HG02623 (cell line): Measurements from ENCODE around the gene PSME3.
"Not testable (repeated sequence)": the region's sequence is repeated elsewhere in the genome, so short reads cannot be mapped to it uniquely, and the experiment has no call there.

Source experiments
- ATAC-seq: cut with Tn5 transposase; IDR thresholded peaks from one replicate; pipeline ENCODE4 v1.9.1; 2021; ENCODE audit warnings: moderate library complexity; ENCODE audit not compliant: unreplicated experiment

Gene PSME3

DNA sequence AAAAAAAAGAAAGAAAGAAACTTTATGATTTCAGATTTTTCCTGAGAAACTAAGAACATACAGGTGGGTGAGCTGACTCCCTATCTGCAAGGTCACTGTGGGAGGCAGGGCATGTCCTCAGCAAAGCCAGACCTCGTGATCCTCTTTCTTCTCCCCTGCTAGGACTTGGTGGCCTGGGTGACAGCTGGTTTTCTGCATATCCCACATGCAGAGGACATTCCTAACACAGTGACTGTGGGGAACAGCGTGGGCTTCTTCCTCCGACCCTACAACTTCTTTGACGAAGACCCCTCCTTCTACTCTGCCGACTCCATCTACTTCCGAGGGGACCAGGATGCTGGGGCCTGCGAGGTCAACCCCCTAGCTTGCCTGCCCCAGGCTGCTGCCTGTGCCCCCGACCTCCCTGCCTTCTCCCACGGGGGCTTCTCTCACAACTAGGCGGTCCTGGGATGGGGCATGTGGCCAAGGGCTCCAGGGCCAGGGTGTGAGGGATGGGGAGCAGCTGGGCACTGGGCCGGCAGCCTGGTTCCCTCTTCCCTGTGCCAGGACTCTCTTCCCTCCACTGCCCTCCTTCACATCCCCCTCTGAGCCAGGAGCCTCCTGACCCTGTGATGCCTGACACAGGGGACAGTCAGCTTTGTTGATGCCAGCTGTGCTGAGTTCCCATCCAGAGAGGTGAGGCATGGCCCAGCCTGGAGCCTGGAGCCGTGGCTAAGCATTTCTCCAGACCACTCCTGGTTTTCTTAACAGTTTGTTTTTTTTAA, 40.9 kb downstream of the PSME3 start:
- not testable (repeated sequence) for ATAC-seq

DNA sequence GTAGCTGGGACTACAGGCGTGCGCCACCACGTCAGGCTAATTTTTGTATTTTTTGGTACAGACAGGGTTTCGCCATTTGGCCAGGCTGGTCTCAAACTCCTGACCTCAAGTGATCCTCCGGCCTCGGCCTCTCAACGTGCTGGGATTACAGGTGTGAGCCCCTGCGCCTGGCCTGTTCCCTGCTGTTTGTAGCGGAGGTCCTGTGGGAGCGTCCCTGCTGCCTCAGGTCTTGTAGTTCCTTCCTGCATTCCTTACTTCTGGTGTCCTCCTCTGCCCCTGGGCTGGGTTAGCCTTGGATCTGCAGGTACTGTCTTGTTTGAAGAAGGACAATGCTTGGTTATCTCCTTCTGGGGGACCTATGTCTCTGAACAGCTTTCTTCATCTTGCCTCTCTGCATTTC, 43.8 kb downstream of the PSME3 start:
- no peak for ATAC-seq

DNA sequence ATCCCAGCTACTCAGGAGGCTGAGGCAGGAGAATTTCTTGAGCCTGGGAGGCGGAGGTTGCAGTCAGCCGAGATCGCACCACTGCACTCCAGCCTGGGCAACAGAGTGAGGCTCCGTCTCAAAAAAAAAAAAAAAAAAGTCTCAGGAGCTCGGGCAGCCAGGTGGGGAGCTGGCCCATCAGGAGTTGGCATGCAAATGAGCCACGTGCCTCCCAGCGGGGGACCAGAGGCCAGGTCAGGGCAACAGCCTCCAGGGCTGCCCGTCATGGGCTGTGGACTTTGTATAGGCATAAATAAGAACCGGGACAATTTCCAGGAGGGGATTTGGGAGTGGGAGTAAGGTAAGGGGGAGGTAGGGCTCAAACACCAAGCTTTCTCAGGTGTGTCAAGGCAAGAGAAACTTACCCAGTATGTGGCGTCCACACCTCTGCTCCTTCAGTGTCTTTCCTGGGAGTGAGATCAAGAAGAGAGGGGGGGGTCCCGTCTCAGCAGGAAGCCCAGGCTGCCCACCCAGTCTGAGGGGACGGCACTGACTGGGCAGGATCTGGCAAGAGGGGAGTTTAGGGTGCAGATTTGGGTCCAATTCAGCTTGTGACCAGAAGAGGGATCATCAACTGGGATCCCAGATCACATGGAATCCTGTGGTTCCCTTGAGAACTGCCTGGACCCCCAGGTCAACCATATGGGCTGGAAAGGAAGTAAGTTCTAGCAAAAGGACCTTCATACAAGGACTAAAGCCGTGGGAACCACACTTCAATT, 45.1 kb downstream of the PSME3 start:
- ATAC-seq: no peak

DNA sequence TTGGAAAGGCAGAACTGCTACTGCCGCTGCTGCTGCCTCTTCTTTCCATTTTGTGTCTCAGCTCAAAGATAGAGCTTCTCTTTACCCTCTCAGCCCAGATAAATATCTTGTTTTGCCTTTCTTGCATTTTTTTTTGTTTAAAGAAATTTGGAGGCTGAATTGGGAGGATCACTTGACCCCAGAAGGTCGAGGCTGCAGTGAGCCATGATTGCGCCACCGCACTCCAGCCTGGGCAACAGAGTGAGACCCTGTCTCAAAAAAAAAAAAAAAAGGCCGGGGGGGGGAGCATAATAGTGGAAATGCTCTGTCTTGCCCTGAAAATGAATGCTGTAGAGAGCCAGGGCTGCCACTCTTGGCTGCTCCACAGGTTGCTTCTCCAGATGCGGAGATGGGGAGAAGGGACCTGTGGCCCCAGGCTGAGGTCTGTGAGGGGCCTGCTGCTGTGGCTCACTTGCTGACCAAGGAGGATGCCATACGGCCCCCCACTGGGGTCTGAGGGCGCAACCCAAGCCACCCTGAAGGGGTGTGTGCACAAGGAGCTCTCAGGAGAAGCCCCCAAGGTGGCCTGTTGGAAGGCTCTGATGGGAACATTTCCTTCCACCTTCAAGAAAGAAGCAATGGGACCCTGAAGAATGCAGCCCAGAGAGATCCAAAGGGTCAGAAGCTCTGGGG, 45.9 kb downstream of the PSME3 start:
- no peak for ATAC-seq

DNA sequence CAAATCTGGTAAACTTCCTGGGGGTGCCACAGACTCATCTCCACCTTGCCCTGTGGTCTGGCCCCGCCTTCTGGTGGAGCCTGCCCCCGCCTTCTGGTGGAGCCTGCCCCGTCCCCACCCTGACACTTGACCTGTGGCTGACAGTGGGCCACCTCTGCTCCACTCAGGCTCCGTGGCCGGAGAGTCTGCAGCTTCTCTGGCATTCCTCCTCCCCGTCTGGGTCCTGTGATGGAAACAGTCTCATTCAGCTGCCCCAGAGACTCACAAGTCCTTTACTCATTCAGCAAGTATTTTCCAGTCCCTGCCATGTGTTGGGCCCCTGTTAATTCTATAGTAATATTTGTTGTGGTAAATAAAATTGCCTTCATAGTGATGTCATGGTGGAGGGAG, 46.4 kb downstream of the PSME3 start:
- ATAC-seq: no peak

DNA sequence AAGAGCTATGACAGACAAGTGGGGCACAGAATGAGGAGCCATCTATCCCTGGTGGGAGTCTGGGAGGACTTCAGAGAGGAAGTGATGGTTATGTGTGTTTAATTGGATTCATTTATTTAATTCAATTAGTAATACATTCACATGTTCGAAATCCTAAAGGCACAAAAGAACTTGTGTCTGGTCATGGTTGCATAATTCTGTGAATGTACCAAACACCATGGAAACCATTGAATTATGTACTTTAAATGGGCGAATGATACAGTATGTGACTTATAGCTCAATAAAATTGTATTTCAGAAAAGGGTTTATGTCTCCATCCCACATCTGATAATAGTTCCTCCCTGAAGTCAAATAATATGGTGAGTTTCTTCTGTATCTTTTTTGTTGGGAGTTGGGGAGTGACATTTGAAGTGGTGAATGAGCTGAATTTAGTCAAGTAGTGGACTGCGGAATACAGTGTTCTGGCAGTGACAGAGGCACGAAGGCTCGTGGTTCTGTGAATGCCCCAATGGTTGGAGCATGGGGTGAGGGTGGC, 47.6 kb downstream of the PSME3 start:
- no peak for ATAC-seq

DNA sequence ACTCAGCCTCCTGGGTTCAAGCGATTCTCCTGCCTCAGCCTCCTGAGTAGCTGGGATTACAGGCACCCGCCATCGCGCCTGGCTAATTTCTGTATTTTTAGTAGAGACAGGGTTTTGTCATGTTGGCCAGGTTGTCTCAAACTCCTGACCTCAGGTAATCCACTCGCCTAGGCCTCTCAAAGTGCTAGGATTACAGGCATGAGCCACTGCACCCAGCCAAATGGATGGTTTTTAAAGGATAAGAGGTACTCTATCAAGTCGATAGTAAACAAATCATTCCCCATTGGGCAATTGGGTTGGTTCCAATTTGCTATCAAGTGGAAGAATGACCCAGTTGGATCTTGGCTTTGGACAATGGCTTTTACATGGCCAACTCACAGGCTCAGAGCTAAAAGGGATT, 48.5 kb downstream of the PSME3 start:
- not testable (repeated sequence) for ATAC-seq

DNA sequence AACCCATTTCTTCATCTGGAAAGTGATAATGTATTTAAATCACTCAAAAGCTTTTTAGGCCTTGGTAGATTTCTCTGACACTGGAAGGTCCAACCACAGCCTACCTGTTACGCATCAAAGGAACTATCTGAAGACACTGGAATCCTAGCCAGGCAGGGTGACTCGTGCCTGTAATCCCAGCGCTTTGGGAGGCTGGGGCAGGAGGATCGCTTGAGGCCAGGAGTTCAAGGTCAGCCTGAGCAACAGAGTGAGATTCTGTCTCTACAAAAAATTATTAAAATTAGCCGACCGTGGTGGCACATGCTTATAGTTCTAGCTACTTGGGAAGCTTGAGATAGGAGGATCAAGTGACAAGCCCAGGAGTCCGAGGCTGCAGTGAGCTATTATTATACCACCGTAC, 49.0 kb downstream of the PSME3 start:
- no peak for ATAC-seq

DNA sequence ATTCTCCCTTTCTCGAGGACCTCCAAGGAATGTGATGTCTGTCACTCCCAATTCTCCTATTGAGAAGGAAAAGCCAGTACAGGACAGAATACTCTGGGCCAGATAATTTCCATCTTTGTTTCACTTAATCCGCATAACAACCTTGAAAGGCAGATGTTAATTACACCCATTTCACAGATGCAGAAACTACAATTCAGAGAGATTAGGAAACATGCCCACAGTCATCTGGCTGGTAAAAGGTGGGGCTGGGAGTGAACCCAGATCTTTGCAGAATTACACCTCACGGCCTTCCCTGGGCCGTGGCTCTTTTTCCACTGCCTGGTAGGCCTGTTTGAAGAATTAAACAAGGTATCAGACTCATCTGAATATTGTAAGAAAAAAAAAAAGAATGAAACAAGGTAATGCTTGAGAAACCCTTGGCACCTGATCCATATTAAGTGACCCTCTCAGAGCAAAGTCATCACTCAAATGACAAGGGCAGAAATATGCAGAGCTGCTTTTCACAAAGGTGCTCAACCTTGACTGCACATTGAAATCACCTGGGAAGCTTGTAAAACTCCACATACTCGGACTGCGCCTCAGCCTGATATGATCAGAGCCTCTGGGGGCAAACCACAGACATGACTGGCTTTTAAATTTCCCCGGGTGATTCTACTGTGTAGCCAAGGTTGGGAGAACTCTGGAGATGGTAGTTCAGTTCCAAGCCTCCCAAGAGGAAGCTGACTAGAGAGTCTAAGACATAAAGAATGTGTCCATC, 50.8 kb downstream of the PSME3 start:
- no peak for ATAC-seq

DNA sequence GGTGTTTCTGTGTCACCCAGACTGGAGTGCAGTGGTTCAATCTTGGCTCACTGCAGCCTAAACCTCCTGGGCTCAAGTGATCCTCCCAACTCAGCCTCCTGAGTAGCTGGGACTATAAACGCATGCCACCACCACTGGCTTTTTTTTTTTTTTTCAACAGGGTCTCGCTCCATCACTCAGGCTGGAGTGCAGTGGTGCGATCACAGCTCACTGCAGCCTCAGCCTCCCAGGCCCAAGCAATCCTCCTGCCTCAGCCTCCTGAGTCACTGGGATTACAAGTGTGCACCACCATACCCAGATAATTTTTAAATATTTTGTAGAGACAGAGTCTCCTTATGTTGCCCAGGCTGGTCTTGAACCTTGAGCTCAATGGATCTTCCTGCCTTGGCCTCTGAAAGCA, 52.6 kb downstream of the PSME3 start:
- not testable (repeated sequence) for ATAC-seq

DNA sequence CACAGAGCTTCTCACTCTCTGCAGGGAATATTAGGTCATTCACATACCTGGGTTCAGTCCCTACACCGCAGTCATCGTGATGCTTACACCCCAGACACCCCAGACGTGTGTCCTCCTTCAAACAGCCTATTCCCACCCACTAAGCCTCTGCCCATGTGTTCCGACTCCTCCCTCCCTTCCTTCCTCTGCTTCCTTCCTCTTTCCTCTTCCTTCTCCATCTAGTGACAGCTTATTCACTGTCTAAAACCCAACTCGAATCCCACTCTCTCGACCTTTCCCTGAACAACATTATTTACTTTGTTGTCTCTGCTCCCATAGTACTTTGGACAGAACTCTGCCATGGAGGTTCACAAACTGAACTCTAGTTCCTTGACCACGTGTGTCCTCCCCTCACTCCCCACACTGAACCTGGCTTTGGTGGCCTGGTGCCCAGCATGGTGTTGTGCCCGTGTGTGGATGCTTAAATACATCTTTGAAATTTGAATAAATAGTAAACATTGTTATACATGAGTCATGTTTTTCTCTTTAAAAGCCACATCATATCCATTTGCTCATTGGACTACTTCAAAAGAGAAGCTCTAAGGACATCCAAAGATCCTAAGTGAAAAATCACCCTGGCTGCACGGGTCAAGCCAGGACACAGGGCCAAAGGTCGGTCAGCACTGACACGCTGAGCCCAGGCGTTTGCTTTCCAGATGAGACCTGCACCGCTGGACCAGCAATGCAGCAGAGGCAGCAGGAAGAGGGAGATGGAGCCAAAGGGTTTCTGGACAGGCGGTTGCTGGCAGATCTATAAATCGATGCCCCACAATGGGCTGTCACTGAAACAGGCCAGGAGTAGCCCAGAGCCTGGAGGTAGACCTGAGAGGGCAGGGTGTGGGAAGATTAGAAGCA, 53.3 kb downstream of the PSME3 start:
- no peak for ATAC-seq

DNA sequence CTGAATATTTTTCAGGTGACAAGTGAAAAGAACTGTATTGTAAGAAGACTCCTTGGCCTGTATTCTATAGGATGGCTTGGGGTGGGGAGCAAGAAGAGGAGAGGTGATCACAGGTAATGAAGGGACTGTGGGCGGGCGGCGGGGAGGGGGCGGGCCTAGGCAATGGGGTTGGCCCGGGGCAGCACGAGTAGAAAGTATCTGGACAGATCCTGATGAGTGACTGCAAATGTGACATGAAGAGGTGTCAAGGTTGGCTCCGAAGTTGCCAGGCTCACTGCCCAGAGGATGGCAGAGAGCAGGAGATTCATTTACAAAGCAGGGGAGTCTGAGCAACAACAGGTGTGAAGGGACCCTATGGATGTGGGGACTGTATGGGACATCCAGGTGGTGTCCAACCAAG, 56.6 kb downstream of the PSME3 start:
- ATAC-seq: no peak

DNA sequence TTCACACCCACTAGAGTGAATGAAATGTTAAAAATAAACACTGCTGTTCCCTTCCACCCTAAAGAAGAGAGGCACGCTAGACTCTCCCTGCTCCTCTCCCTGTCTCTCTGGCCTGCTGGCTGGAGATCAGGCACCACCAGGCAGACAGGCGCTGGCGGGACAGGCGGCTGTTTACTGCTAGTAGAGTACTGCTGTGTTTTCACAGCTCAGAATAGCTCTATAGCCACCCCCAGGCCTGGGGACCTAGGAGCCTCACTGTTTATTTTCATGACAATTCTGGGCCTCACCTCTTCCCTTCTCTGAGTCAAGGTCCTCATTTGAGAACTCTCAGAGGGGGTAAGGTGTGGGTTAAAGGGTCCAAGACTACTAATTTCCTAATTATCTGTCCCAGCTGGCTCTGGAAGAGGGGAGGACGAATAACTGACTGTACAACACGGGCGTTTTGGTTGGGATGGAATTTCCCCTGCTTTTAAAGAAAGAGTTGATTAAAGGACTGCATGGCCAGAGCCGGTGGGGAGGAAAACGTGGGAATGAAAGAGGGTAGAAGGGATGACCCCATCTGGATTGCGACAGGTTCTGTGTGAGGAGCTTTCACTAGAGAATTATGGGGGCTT, 58.4 kb downstream of the PSME3 start:
- no peak for ATAC-seq

DNA sequence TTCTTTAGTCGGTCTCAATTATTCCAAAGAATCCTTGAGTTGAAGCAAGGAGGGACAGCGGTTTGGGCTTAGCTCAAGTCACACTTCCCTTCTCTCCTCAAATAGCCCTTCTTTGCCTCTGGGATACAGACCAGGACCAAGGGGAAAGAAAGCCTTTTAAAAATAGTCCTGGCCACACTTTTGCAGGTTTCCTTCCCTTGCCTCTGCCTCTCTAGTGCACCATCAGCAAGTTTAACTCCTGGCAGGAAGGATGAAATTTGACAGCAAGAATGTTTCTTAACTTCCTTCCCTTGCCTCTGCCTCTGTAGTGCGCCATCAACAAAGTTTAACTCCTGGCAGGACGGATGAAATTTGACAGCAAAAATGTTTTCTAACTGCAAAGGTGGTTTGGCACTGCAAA, 60.2 kb downstream of the PSME3 start:
- no peak for ATAC-seq
